Testis (tissue), 2 donors: ENCODE results near the gene PIANP.

Experiments used
- POLR2A ChIP-seq: fragments of 450-650 bp; IDR thresholded peaks from one replicate; pipeline ENCODE4 v1.6.1; 2017; ENCODE audit warnings: antibody characterized with exemption, mild to moderate bottlenecking, moderate library complexity
- TF ChIP-seq, protein P1 (sequence below), 3 experiments: fragments of 450-650 bp in 2 of 3; fragments of 200-600 bp in 1 of 3; sonication (generic) in 1 of 3; IDR thresholded peaks; one replicate each; pipeline ENCODE4 v1.5.1; 2016 to 2019; ENCODE audit warnings: antibody characterized with exemption in 3 of 3, mild to moderate bottlenecking in 2 of 3, moderate library complexity in 1 of 3

DNA sequence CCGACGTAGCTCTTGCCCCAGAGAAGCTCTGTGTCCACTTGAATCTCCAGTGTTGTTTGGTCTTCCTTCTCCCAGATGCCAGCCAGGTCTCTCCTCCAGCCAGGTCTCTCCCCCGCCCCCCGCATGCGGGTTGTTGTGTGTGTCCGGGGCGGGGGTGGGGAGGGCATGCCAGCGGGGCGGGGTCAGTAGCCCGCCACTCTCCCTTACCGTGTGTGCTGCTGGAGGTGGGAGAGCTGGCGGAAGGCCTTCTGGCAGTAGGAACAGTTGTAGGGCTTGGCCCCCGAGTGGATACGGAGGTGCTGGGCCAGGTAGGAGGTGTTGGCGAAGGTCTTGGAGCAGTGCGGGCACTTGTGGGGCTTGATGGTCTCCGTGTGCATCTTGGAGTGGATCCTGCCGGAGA, 28.5 kb downstream of the PIANP start:
- TF ChIP-seq, protein P1, sequence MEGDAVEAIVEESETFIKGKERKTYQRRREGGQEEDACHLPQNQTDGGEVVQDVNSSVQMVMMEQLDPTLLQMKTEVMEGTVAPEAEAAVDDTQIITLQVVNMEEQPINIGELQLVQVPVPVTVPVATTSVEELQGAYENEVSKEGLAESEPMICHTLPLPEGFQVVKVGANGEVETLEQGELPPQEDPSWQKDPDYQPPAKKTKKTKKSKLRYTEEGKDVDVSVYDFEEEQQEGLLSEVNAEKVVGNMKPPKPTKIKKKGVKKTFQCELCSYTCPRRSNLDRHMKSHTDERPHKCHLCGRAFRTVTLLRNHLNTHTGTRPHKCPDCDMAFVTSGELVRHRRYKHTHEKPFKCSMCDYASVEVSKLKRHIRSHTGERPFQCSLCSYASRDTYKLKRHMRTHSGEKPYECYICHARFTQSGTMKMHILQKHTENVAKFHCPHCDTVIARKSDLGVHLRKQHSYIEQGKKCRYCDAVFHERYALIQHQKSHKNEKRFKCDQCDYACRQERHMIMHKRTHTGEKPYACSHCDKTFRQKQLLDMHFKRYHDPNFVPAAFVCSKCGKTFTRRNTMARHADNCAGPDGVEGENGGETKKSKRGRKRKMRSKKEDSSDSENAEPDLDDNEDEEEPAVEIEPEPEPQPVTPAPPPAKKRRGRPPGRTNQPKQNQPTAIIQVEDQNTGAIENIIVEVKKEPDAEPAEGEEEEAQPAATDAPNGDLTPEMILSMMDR (IDR thresholded peaks at IDR 0.05), result no peak
- TF ChIP-seq POLR2A, result no peak
